Choroid plexus epithelial cell (primary cell): ENCODE results near the gene HSPA8.

Experiments
- DNase-seq: peaks from one replicate; pipeline ENCODE4 v3.0.0-alpha.2; 2010; ENCODE audit warnings: low read depth
- H3K4me3 ChIP-seq: 2 replicates; pipeline ENCODE4 v1.5.1; 2011; ENCODE audit warnings: low read depth, mild to moderate bottlenecking, control low read depth, low read length, moderate library complexity
- TF ChIP-seq, protein P1 (sequence below): conservative IDR thresholded peaks from 2 replicates; pipeline ENCODE4 v1.5.1; 2011; ENCODE audit warnings: low read depth, mild to moderate bottlenecking, control low read depth, inconsistent platforms, low read length, moderate library complexity

HSPA8 gene

DNA sequence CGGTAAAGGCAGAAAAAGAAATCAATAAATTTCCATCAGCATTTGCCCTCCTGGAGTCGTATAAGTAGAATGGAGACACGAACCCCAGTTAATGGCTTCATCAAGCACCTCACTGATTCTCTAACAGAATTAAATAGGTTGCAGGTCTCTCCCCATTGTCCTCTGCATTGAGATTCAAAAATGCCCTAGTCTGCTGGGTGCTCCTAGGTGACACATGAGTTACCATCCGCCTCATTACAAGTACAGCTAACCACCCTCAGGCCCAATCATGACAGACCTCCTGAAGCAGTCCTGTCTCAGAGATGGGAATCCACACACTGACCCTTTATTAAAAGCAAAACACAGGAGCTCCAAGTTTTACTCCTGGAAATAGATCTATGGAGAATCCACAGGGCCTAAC, 31.4 kb downstream of the HSPA8 start:
- TF ChIP-seq, protein P1, sequence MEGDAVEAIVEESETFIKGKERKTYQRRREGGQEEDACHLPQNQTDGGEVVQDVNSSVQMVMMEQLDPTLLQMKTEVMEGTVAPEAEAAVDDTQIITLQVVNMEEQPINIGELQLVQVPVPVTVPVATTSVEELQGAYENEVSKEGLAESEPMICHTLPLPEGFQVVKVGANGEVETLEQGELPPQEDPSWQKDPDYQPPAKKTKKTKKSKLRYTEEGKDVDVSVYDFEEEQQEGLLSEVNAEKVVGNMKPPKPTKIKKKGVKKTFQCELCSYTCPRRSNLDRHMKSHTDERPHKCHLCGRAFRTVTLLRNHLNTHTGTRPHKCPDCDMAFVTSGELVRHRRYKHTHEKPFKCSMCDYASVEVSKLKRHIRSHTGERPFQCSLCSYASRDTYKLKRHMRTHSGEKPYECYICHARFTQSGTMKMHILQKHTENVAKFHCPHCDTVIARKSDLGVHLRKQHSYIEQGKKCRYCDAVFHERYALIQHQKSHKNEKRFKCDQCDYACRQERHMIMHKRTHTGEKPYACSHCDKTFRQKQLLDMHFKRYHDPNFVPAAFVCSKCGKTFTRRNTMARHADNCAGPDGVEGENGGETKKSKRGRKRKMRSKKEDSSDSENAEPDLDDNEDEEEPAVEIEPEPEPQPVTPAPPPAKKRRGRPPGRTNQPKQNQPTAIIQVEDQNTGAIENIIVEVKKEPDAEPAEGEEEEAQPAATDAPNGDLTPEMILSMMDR: no peak
- no peak overlapping the region for H3K4me3 ChIP-seq

DNA sequence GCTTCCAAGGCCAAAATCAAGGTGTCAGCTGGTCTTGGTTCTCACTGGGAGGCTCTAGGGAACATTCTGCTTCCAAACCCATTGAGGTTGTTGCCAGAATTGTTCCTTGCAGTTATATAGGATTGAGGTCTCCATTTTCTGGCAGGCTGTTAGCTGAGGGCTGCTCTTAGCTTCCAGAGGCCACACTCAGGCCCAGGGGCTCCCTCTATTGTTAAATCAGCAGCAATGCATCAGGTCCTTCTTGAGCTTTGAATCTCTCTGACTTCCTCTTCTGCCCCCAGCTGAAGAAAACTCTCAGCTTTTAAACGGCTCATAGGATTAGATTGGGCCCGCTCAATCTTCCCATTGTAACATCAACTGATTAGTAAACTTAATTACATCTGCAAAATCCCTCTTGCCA, 41.0 kb downstream of the HSPA8 start:
- DNase-seq: peak; percentile 81
- TF ChIP-seq, protein P1: peak; percentile 90
- H3K4me3 ChIP-seq: no peak overlapping the region

More for the DNA sequence above, 31.4 kb downstream of the HSPA8 start:
- DNase-seq: no peak

DNA sequence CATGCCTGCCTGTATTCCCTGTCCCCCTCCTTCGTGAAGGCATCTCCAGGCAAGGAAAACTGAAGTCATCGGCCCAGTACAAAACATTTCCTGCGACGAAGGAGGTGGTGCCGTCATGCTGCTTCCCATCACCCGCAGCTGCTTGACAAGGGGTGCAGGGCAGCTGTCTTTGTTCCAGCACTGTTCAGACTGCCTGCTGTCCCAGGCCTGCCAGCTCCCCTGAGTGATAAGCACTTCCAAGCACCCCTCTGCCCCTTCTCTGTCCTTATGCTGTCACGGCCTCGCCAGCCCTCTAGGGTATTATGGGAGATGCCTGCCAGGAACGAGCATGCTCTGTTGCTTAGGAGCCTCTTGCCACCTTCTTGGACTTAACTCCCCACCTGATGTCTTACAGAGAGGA, 43.2 kb downstream of the HSPA8 start:
- TF ChIP-seq, protein P1: no peak

DNA sequence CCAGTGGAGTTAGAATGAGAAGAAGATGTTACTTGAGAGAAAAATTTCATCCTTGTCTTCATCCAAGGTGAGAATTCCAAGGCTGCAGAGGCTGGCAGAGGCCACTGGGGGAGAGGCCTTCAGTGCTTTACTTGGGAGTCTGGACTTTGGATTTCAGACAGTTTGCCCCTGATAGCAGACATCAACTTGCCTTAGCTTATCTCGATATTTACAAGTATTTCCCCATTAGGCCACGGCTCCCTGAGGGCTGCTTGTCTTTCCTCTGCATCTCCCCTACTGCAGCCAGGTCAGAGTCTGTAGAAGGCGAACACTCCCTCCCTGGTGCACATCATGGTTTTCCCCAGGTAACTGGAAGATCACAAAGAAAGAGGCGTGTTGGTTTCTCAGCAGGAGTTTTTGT, 50.4 kb downstream of the HSPA8 start:
- DNase-seq: no peak
- H3K4me3 ChIP-seq: no peak overlapping the region
- TF ChIP-seq, protein P1: no peak

More for the DNA sequence above, 43.2 kb downstream of the HSPA8 start:
- DNase-seq: no peak
- no peak overlapping the region for H3K4me3 ChIP-seq
